HepG2 (cell line): ENCODE data around the gene TOPBP1. TPM values are rescaled to one million over a fixed set of nuclear protein-coding genes. Genes with fewer than 3 reads are reported as not detected.

ENCODE experiments used
- CENPBD1 ChIP-seq: sonication (generic); formaldehyde crosslinking; IDR thresholded peaks from 2 replicates; pipeline ENCODE4 v1.8.0; 2022; ENCODE audit warnings: missing genetic modification reagents, low read depth, mild to moderate bottlenecking, borderline replicate concordance
- EP300 ChIP-seq, 3 experiments: sonication (generic) in 1 of 3; formaldehyde crosslinking in 1 of 3; IDR thresholded peaks; 2 replicates each; pipeline versions ENCODE4 v1.5.1 to v1.6.1; 2011 to 2020; ENCODE audit warnings: low read depth in 2 of 3, low read length in 2 of 3, borderline replicate concordance in 1 of 3, improper control_type of control experiment in 1 of 3, mild to moderate bottlenecking in 1 of 3, missing genetic modification reagents in 1 of 3, moderate library complexity in 1 of 3
- FOXP4 ChIP-seq: sonication (generic); formaldehyde crosslinking; IDR thresholded peaks from 2 replicates; pipeline ENCODE4 v1.4.0; 2020; ENCODE audit warnings: missing genetic modification reagents
- HOXA9 ChIP-seq: sonication (generic); formaldehyde crosslinking; IDR thresholded peaks from 2 replicates; pipeline ENCODE4 v1.8.1; 2022; ENCODE audit warnings: missing genetic modification reagents, mild to moderate bottlenecking, moderate library complexity, borderline replicate concordance
- MAFK ChIP-seq, 2 experiments: IDR thresholded peaks in 1 of 2; conservative IDR thresholded peaks in 1 of 2; 2 replicates each; pipeline ENCODE4 v1.6.1; 2011; ENCODE audit warnings: improper control_type of control experiment in 2 of 2, low read length in 2 of 2
- MYC ChIP-seq: sonication (generic); formaldehyde crosslinking; IDR thresholded peaks from 2 replicates; pipeline ENCODE4 v1.9.0; 2021; ENCODE audit warnings: missing genetic modification reagents, borderline replicate concordance
- NFKBIZ ChIP-seq: IDR thresholded peaks from 2 replicates; pipeline ENCODE4 v1.6.1; 2018; ENCODE audit warnings: missing genetic modification reagents, missing compliant biosample characterization
- NR1H2 ChIP-seq: sonication (generic); formaldehyde crosslinking; IDR thresholded peaks from 2 replicates; pipeline ENCODE4 v1.8.1; 2022; ENCODE audit warnings: low read depth, missing genetic modification reagents, borderline replicate concordance
- ZBTB3 ChIP-seq: sonication (generic); formaldehyde crosslinking; IDR thresholded peaks from 2 replicates; pipeline ENCODE4 v1.4.0; 2020; ENCODE audit warnings: low read depth, mild to moderate bottlenecking, moderate library complexity, missing genetic modification reagents, borderline replicate concordance
- ZBTB43 ChIP-seq: sonication (generic); formaldehyde crosslinking; conservative IDR thresholded peaks from 2 replicates; pipeline ENCODE4 v1.4.0; 2020; ENCODE audit warnings: missing genetic modification reagents
- ZEB1 ChIP-seq: IDR thresholded peaks from 2 replicates; pipeline ENCODE4 v1.6.1; 2012; ENCODE audit warnings: mild to moderate bottlenecking, low read depth, inconsistent platforms; ENCODE audit not compliant: insufficient replicate concordance
- ZNF143 ChIP-seq: sonication (generic); formaldehyde crosslinking; IDR thresholded peaks from 2 replicates; pipeline ENCODE4 v1.4.0; 2020; ENCODE audit warnings: missing genetic modification reagents
- ZNF3 ChIP-seq: IDR thresholded peaks from 2 replicates; pipeline ENCODE4 v1.7.0; 2017; ENCODE audit warnings: inconsistent platforms
- ZNF337 ChIP-seq: sonication (generic); formaldehyde crosslinking; IDR thresholded peaks from 2 replicates; pipeline ENCODE4 v1.5.1; 2020; ENCODE audit warnings: missing genetic modification reagents, low read depth, mild to moderate bottlenecking, borderline replicate concordance
- ZNF577 ChIP-seq: sonication (generic); formaldehyde crosslinking; IDR thresholded peaks from 2 replicates; pipeline ENCODE4 v1.4.0; 2020; ENCODE audit warnings: mild to moderate bottlenecking, low read depth, missing genetic modification reagents, borderline replicate concordance
- ZNF607 ChIP-seq: sonication (generic); formaldehyde crosslinking; IDR thresholded peaks from 2 replicates; pipeline ENCODE4 v1.5.1; 2020; ENCODE audit warnings: missing genetic modification reagents, mild to moderate bottlenecking, borderline replicate concordance
- ZNF740 ChIP-seq: sonication (generic); formaldehyde crosslinking; IDR thresholded peaks from 2 replicates; pipeline ENCODE4 v1.4.0; 2020; ENCODE audit warnings: missing genetic modification reagents
- ZSCAN29 ChIP-seq: sonication (generic); formaldehyde crosslinking; conservative IDR thresholded peaks from 2 replicates; pipeline ENCODE4 v1.4.0; 2020; ENCODE audit warnings: mild to moderate bottlenecking, missing genetic modification reagents
- polyA plus RNA-seq, 8 experiments: library from polyadenylated mRNA; depleted of rRNA in 3 of 8; stranded (reverse) in 7 of 8; unstranded in 1 of 8; fragments of >200 nt; fragmentation: Illumina TruSeq in 4 of 8; extraction: Trizol in 4 of 8; gene quantifications; 2 replicates each; pipeline versions ENCODE4 v1.2.1 to v1.2.3, GENCODE V29; 2011 to 2016; ENCODE audit warnings: low read depth in 4 of 8, missing spikeins in 1 of 8, mixed read lengths in 1 of 8; ENCODE audit not compliant: insufficient read depth in 1 of 8
- total RNA-seq, 5 experiments: library from RNA; depleted of rRNA; stranded (reverse); fragments of >200 nt; fragmentation: Illumina TruSeq; extraction: Trizol; gene quantifications; 2 replicates each; pipeline ENCODE4 v1.2.3, GENCODE V29; 2016; ENCODE audit warnings: low read depth in 1 of 5
- TF ChIP-seq, protein P1 (sequence below): sonication (generic); formaldehyde crosslinking; IDR thresholded peaks from 2 replicates; pipeline ENCODE4 v1.4.0; 2020; ENCODE audit warnings: missing genetic modification reagents
- TF ChIP-seq, protein P2 (sequence below): sonication (generic); formaldehyde crosslinking; IDR thresholded peaks from 2 replicates; pipeline ENCODE4 v1.4.0; 2020; ENCODE audit warnings: missing genetic modification reagents

The TOPBP1 gene
- total and polyA plus RNA-seq, 2 of the 13 experiments (the other 11 are each of a cell fraction or from before 2014, with no cell fraction given): 24.3 to 42.9 TPM

GRCh38 chr3:133661454-133662277 lies at the start of gene TOPBP1 (continued):
- no peak for TF ChIP-seq FOXP4 (CRISPR knock-in tag)
- no peak for TF ChIP-seq ZNF143 (CRISPR knock-in tag)
- TF ChIP-seq EP300 (IDR thresholded peaks at IDR 0.05; ENCODE audit: low read depth in 2 of 2, low read length in 2 of 2): no peak
- TF ChIP-seq EP300 (CRISPR knock-in tag; IDR thresholded peaks at IDR 0.05; ENCODE audit: borderline replicate concordance): no peak
- no peak for TF ChIP-seq ZNF740 (CRISPR knock-in tag)
- no peak for TF ChIP-seq ZNF607 (CRISPR knock-in tag)
- no peak for TF ChIP-seq MAFK (conservative IDR thresholded peaks at IDR 0.05 in 1 of 2, IDR thresholded peaks at IDR 0.05 in 1 of 2; ENCODE audit: low read length in 2 of 2)
- no peak for TF ChIP-seq ZBTB3 (CRISPR knock-in tag)
- TF ChIP-seq, protein P1, sequence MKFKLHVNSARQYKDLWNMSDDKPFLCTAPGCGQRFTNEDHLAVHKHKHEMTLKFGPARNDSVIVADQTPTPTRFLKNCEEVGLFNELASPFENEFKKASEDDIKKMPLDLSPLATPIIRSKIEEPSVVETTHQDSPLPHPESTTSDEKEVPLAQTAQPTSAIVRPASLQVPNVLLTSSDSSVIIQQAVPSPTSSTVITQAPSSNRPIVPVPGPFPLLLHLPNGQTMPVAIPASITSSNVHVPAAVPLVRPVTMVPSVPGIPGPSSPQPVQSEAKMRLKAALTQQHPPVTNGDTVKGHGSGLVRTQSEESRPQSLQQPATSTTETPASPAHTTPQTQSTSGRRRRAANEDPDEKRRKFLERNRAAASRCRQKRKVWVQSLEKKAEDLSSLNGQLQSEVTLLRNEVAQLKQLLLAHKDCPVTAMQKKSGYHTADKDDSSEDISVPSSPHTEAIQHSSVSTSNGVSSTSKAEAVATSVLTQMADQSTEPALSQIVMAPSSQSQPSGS (CRISPR knock-in tag): peak; percentile 86
- TF ChIP-seq ZNF337 (CRISPR knock-in tag): no peak
- no peak; the same call in 1 of the 2 replicates for TF ChIP-seq ZBTB43 (CRISPR knock-in tag)
- 0 out of 2 replicates have a peak, but pooled peaks have one; percentile 21 for TF ChIP-seq ZSCAN29 (CRISPR knock-in tag)
- no peak for TF ChIP-seq ZNF3 (CRISPR knock-in tag)
- no peak for TF ChIP-seq NFKBIZ (CRISPR knock-in tag)
- TF ChIP-seq MYC (CRISPR knock-in tag): peak; percentile 54; the same call in 1 of the 2 replicates
- no peak for TF ChIP-seq CENPBD1 (CRISPR knock-in tag)
- TF ChIP-seq, protein P2, sequence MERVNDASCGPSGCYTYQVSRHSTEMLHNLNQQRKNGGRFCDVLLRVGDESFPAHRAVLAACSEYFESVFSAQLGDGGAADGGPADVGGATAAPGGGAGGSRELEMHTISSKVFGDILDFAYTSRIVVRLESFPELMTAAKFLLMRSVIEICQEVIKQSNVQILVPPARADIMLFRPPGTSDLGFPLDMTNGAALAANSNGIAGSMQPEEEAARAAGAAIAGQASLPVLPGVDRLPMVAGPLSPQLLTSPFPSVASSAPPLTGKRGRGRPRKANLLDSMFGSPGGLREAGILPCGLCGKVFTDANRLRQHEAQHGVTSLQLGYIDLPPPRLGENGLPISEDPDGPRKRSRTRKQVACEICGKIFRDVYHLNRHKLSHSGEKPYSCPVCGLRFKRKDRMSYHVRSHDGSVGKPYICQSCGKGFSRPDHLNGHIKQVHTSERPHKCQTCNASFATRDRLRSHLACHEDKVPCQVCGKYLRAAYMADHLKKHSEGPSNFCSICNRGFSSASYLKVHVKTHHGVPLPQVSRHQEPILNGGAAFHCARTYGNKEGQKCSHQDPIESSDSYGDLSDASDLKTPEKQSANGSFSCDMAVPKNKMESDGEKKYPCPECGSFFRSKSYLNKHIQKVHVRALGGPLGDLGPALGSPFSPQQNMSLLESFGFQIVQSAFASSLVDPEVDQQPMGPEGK (CRISPR knock-in tag): peak; percentile 36; the same call in 1 of the 2 replicates
- TF ChIP-seq NR1H2 (CRISPR knock-in tag): no peak
- TF ChIP-seq ZNF577: no peak
- no peak; the same call in 1 of the 2 replicates for TF ChIP-seq HOXA9
- no peak for TF ChIP-seq ZEB1
